ENCODE data around the gene KCTD16.

- no peak for TF ChIP-seq FOXM1 (IDR thresholded peaks at IDR 0.05; ENCODE audit: borderline replicate concordance)
- no peak for TF ChIP-seq SP1 (IDR thresholded peaks at IDR 0.05)
- no peak for TF ChIP-seq TARDBP (IDR thresholded peaks at IDR 0.05)
- TF ChIP-seq PKNOX1 (IDR thresholded peaks at IDR 0.05) = no peak
- TF ChIP-seq LEF1 (IDR thresholded peaks at IDR 0.05; ENCODE audit: borderline replicate concordance) = no peak
- TF ChIP-seq FOXK2 (IDR thresholded peaks at IDR 0.05) = no peak
- no peak for TF ChIP-seq BHLHE40 (IDR thresholded peaks at IDR 0.05; ENCODE audit: borderline replicate concordance)
- no peak for TF ChIP-seq ZNF384 (IDR thresholded peaks at IDR 0.05)
- no peak for TF ChIP-seq NFRKB (IDR thresholded peaks at IDR 0.05)
- TF ChIP-seq SUZ12 (IDR thresholded peaks at IDR 0.05) = no peak
Observed at GRCh38 chr5:144173766-144174165, 3.1 kb downstream of the KCTD16 start.
